HepG2 (cell line): ENCODE results near the gene PDP2. TPM values are rescaled to one million over a fixed set of nuclear protein-coding genes. Genes with fewer than 3 reads are reported as not detected.

Source experiments
- CBFB ChIP-seq: sonication (generic); formaldehyde crosslinking; IDR thresholded peaks from 2 replicates; pipeline ENCODE4 v1.4.0; 2020; ENCODE audit warnings: missing genetic modification reagents
- CBX2 ChIP-seq, 2 experiments: fragments of 200-600 bp in 1 of 2; sonication (generic); formaldehyde crosslinking in 1 of 2; IDR thresholded peaks; 2 replicates each; pipeline versions ENCODE4 v1.7.0 to v1.8.1; 2018 to 2022; ENCODE audit warnings: low read depth in 2 of 2, low read length in 1 of 2, mild to moderate bottlenecking in 1 of 2, missing genetic modification reagents in 1 of 2
- MEIS2 ChIP-seq: sonication (generic); formaldehyde crosslinking; IDR thresholded peaks from 2 replicates; pipeline ENCODE4 v1.9.0; 2021; ENCODE audit warnings: mild to moderate bottlenecking, missing genetic modification reagents
- PHF21A ChIP-seq: sonication (generic); formaldehyde crosslinking; IDR thresholded peaks from 2 replicates; pipeline ENCODE4 v1.5.0; 2020; ENCODE audit warnings: mild to moderate bottlenecking, missing genetic modification reagents
- PPARG ChIP-seq: conservative IDR thresholded peaks from 2 replicates; pipeline ENCODE4 v1.6.1; 2016; ENCODE audit warnings: missing biosample characterization, missing genetic modification reagents
- SAP130 ChIP-seq: IDR thresholded peaks from 2 replicates; pipeline ENCODE4 v1.6.1; 2016; ENCODE audit warnings: low read depth
- ZNF235 ChIP-seq: sonication (generic); formaldehyde crosslinking; IDR thresholded peaks from 2 replicates; pipeline ENCODE4 v1.8.1; 2023; ENCODE audit warnings: mild to moderate bottlenecking, missing genetic modification reagents, borderline replicate concordance
- ZNF772 ChIP-seq: sonication (generic); formaldehyde crosslinking; IDR thresholded peaks from 2 replicates; pipeline ENCODE4 v1.5.0; 2020; ENCODE audit warnings: mild to moderate bottlenecking, missing genetic modification reagents
- ZNF792 ChIP-seq: IDR thresholded peaks from 2 replicates; pipeline ENCODE4 v1.6.1; 2016
- polyA plus RNA-seq, 8 experiments: library from polyadenylated mRNA; depleted of rRNA in 3 of 8; stranded (reverse) in 7 of 8; unstranded in 1 of 8; fragments of >200 nt; fragmentation: Illumina TruSeq in 4 of 8; extraction: Trizol in 4 of 8; gene quantifications; 2 replicates each; pipeline versions ENCODE4 v1.2.1 to v1.2.3, GENCODE V29; 2011 to 2016; ENCODE audit warnings: low read depth in 4 of 8, missing spikeins in 1 of 8, mixed read lengths in 1 of 8; ENCODE audit not compliant: insufficient read depth in 1 of 8
- total RNA-seq, 5 experiments: library from RNA; depleted of rRNA; stranded (reverse); fragments of >200 nt; fragmentation: Illumina TruSeq; extraction: Trizol; gene quantifications; 2 replicates each; pipeline ENCODE4 v1.2.3, GENCODE V29; 2016; ENCODE audit warnings: low read depth in 1 of 5
- TF ChIP-seq, protein P1 (sequence below): sonication (generic); formaldehyde crosslinking; IDR thresholded peaks from 2 replicates; pipeline ENCODE4 v1.4.0; 2020; ENCODE audit warnings: missing genetic modification reagents
- TF ChIP-seq, protein P2 (sequence below): sonication (generic); formaldehyde crosslinking; IDR thresholded peaks from 2 replicates; pipeline ENCODE4 v1.5.0; 2020; ENCODE audit warnings: mild to moderate bottlenecking, missing genetic modification reagents
- TF ChIP-seq, protein P3 (sequence below): sonication (generic); formaldehyde crosslinking; IDR thresholded peaks from 2 replicates; pipeline ENCODE4 v1.5.0; 2020; ENCODE audit warnings: missing genetic modification reagents, mild to moderate bottlenecking, borderline replicate concordance
- TF ChIP-seq, protein P4 (sequence below): sonication (generic); formaldehyde crosslinking; IDR thresholded peaks from 2 replicates; pipeline ENCODE4 v1.4.0; 2020; ENCODE audit warnings: low read depth, mild to moderate bottlenecking, missing genetic modification reagents
- TF ChIP-seq, protein P5 (sequence below): sonication (generic); formaldehyde crosslinking; IDR thresholded peaks from 2 replicates; pipeline ENCODE4 v1.5.1; 2020; ENCODE audit warnings: mild to moderate bottlenecking, moderate library complexity, missing genetic modification reagents

The PDP2 gene
- total and polyA plus RNA-seq, 2 of the 13 experiments (the other 11 are each of a cell fraction or from before 2014, with no cell fraction given), result 12.8 to 15.8 TPM

DNA sequence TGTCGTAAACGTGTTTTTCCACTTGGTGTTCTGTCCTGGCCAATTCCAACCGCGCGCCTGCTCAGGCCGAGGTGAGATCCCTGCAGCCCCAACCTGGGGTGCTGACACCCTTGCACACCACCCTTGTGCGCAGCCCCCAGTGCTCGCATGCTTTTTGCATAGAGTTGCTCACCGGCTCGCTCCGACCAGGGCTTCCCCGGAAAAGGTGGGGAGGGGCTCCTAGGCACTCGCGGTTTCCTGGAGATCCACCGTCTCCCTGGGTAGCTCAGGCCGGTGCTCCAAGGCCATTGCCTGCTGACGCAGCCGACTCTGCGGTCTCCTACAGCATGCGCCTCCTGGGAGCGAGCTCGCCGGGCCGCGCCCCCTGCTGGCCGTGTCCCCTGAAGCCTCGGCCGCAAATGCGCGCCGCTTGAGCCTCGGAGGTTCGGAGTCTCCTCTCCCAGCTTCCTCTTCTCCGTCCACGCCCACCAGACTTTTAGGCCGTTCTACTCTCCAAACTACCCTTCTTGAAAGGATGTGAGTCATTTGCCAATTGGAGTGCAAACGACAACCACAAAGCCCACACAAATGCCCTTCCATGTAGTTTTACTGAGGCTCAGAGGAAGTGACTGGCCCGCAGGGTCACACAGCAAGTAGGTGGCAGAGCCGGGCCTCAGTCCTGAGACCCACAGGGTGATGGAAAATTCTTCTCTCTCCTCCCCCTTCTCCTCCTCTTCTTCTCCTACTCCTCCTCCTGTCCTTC, 7.2 kb upstream of the PDP2 start (continued):
- TF ChIP-seq, protein P1, sequence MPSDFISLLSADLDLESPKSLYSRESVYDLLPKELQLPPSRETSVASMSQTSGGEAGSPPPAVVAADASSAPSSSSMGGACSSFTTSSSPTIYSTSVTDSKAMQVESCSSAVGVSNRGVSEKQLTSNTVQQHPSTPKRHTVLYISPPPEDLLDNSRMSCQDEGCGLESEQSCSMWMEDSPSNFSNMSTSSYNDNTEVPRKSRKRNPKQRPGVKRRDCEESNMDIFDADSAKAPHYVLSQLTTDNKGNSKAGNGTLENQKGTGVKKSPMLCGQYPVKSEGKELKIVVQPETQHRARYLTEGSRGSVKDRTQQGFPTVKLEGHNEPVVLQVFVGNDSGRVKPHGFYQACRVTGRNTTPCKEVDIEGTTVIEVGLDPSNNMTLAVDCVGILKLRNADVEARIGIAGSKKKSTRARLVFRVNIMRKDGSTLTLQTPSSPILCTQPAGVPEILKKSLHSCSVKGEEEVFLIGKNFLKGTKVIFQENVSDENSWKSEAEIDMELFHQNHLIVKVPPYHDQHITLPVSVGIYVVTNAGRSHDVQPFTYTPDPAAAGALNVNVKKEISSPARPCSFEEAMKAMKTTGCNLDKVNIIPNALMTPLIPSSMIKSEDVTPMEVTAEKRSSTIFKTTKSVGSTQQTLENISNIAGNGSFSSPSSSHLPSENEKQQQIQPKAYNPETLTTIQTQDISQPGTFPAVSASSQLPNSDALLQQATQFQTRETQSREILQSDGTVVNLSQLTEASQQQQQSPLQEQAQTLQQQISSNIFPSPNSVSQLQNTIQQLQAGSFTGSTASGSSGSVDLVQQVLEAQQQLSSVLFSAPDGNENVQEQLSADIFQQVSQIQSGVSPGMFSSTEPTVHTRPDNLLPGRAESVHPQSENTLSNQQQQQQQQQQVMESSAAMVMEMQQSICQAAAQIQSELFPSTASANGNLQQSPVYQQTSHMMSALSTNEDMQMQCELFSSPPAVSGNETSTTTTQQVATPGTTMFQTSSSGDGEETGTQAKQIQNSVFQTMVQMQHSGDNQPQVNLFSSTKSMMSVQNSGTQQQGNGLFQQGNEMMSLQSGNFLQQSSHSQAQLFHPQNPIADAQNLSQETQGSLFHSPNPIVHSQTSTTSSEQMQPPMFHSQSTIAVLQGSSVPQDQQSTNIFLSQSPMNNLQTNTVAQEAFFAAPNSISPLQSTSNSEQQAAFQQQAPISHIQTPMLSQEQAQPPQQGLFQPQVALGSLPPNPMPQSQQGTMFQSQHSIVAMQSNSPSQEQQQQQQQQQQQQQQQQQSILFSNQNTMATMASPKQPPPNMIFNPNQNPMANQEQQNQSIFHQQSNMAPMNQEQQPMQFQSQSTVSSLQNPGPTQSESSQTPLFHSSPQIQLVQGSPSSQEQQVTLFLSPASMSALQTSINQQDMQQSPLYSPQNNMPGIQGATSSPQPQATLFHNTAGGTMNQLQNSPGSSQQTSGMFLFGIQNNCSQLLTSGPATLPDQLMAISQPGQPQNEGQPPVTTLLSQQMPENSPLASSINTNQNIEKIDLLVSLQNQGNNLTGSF (CRISPR knock-in tag), result 0 out of 2 replicates have a peak, but pooled peaks have one; percentile 65
- TF ChIP-seq CBX2 (IDR thresholded peaks at IDR 0.05; ENCODE audit: low read depth, low read length) (no peak), CBX2 (CRISPR knock-in tag; IDR thresholded peaks at IDR 0.05; ENCODE audit: low read depth) (peak; percentile 91; the same call in 1 of the 2 replicates), CBFB (CRISPR knock-in tag) (peak; percentile 78), ZNF235 (no peak), ZNF792 (peak; percentile 82; the same call in 1 of the 2 replicates), PPARG (CRISPR knock-in tag) (peak; percentile 40; the same call in 1 of the 2 replicates), PHF21A (CRISPR knock-in tag) (peak; percentile 62; the same call in 1 of the 2 replicates), ZNF772 (CRISPR knock-in tag) (peak; percentile 99), MEIS2 (peak; percentile 85; the same call in 1 of the 2 replicates), SAP130 (CRISPR knock-in tag) (peak; percentile 76)
- TF ChIP-seq, protein P2, sequence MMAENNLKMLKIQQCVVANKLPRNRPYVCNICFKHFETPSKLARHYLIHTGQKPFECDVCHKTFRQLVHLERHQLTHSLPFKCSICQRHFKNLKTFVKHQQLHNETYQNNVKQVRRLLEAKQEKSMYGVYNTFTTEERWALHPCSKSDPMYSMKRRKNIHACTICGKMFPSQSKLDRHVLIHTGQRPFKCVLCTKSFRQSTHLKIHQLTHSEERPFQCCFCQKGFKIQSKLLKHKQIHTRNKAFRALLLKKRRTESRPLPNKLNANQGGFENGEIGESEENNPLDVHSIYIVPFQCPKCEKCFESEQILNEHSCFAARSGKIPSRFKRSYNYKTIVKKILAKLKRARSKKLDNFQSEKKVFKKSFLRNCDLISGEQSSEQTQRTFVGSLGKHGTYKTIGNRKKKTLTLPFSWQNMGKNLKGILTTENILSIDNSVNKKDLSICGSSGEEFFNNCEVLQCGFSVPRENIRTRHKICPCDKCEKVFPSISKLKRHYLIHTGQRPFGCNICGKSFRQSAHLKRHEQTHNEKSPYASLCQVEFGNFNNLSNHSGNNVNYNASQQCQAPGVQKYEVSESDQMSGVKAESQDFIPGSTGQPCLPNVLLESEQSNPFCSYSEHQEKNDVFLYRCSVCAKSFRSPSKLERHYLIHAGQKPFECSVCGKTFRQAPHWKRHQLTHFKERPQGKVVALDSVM, result peak; percentile 88
- TF ChIP-seq, protein P3, sequence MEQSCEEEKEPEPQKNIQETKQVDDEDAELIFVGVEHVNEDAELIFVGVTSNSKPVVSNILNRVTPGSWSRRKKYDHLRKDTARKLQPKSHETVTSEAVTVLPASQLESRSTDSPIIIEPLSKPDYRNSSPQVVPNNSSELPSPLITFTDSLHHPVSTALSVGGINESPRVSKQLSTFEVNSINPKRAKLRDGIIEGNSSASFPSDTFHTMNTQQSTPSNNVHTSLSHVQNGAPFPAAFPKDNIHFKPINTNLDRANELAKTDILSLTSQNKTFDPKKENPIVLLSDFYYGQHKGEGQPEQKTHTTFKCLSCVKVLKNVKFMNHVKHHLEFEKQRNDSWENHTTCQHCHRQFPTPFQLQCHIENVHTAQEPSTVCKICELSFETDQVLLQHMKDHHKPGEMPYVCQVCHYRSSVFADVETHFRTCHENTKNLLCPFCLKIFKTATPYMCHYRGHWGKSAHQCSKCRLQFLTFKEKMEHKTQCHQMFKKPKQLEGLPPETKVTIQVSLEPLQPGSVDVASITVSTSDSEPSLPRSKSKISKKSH, result peak; percentile 97
- TF ChIP-seq, protein P4, sequence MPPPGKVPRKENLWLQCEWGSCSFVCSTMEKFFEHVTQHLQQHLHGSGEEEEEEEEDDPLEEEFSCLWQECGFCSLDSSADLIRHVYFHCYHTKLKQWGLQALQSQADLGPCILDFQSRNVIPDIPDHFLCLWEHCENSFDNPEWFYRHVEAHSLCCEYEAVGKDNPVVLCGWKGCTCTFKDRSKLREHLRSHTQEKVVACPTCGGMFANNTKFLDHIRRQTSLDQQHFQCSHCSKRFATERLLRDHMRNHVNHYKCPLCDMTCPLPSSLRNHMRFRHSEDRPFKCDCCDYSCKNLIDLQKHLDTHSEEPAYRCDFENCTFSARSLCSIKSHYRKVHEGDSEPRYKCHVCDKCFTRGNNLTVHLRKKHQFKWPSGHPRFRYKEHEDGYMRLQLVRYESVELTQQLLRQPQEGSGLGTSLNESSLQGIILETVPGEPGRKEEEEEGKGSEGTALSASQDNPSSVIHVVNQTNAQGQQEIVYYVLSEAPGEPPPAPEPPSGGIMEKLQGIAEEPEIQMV (CRISPR knock-in tag), result peak; percentile 82; the same call in 1 of the 2 replicates
- TF ChIP-seq, protein P5, sequence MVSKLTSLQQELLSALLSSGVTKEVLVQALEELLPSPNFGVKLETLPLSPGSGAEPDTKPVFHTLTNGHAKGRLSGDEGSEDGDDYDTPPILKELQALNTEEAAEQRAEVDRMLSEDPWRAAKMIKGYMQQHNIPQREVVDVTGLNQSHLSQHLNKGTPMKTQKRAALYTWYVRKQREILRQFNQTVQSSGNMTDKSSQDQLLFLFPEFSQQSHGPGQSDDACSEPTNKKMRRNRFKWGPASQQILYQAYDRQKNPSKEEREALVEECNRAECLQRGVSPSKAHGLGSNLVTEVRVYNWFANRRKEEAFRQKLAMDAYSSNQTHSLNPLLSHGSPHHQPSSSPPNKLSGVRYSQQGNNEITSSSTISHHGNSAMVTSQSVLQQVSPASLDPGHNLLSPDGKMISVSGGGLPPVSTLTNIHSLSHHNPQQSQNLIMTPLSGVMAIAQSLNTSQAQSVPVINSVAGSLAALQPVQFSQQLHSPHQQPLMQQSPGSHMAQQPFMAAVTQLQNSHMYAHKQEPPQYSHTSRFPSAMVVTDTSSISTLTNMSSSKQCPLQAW, result peak; percentile 60; the same call in 1 of the 2 replicates
